Astrocyte (in vitro differentiated cells and primary cell): ENCODE results near the gene RPS10. TPM values are rescaled to one million over a fixed set of nuclear protein-coding genes. Genes with fewer than 3 reads are reported as not detected.

Experiments
- DNase-seq: peaks from one replicate; pipeline ENCODE4 v3.0.0-alpha.2; 2010; ENCODE audit warnings: low read depth
- FAIRE-seq: peaks from 2 replicates; lab custom pipeline; 2011; peaks lifted over from hg19 to GRCh38; lab: Jason Lieb, UNC
- H2AFZ ChIP-seq: 2 replicates; pipeline ENCODE4 v1.6.0; 2012; ENCODE audit warnings: low read depth, low read length, inconsistent platforms
- H3K27ac ChIP-seq: 2 replicates; pipeline ENCODE4 v1.5.1; 2011; ENCODE audit warnings: low read depth, low read length, inconsistent platforms
- H3K27me3 ChIP-seq: 2 replicates; pipeline ENCODE4 v1.6.0; 2011; ENCODE audit warnings: low read length, inconsistent platforms; ENCODE audit not compliant: insufficient read depth
- H3K36me3 ChIP-seq: 2 replicates; pipeline ENCODE4 v1.5.1; 2011; ENCODE audit warnings: low read length, inconsistent platforms; ENCODE audit not compliant: insufficient read depth
- H3K4me1 ChIP-seq: 2 replicates; pipeline ENCODE4 v1.5.1; 2011; ENCODE audit warnings: low read length, inconsistent platforms; ENCODE audit not compliant: insufficient read depth
- H3K4me2 ChIP-seq: 2 replicates; pipeline ENCODE4 v1.6.0; 2012; ENCODE audit warnings: low read length, inconsistent platforms
- H3K4me3 ChIP-seq: 2 replicates; pipeline ENCODE4 v1.5.1; 2011; ENCODE audit warnings: low read depth, mild to moderate bottlenecking, low read length, inconsistent platforms; ENCODE audit not compliant: insufficient read depth
- H3K79me2 ChIP-seq: 2 replicates; pipeline ENCODE4 v1.6.0; 2012; ENCODE audit warnings: mild to moderate bottlenecking, low read length, inconsistent platforms; ENCODE audit not compliant: insufficient read depth
- H3K9ac ChIP-seq: 2 replicates; pipeline ENCODE4 v1.6.0; 2012; ENCODE audit warnings: mild to moderate bottlenecking, low read length, inconsistent platforms
- H3K9me3 ChIP-seq: 2 replicates; pipeline ENCODE4 v1.5.1; 2012; ENCODE audit warnings: low read depth, mild to moderate bottlenecking, low read length, inconsistent platforms; ENCODE audit not compliant: insufficient read depth
- H4K20me1 ChIP-seq: 2 replicates; pipeline ENCODE4 v1.6.0; 2012; ENCODE audit warnings: low read length, inconsistent platforms; ENCODE audit not compliant: insufficient read depth
- H3K27ac Mint-ChIP-seq: one replicate; pipeline ENCODE4 v1.8.0; 2021; ENCODE audit warnings: mild to moderate bottlenecking, mixed read lengths; ENCODE audit not compliant: unreplicated experiment
- H3K27me3 Mint-ChIP-seq: one replicate; pipeline ENCODE4 v1.8.0; 2021; ENCODE audit warnings: low read depth, mixed read lengths; ENCODE audit not compliant: unreplicated experiment
- H3K36me3 Mint-ChIP-seq: one replicate; pipeline ENCODE4 v1.8.0; 2021; ENCODE audit warnings: low read depth, mixed read lengths; ENCODE audit not compliant: unreplicated experiment
- H3K4me1 Mint-ChIP-seq: one replicate; pipeline ENCODE4 v1.8.0; 2021; ENCODE audit warnings: low read depth, mixed read lengths; ENCODE audit not compliant: unreplicated experiment
- H3K4me3 Mint-ChIP-seq: one replicate; pipeline ENCODE4 v1.8.0; 2021; ENCODE audit warnings: mild to moderate bottlenecking, moderate library complexity, mixed read lengths; ENCODE audit not compliant: unreplicated experiment
- H3K9me3 Mint-ChIP-seq: one replicate; pipeline ENCODE4 v1.8.0; 2021; ENCODE audit warnings: mild to moderate bottlenecking, mixed read lengths; ENCODE audit not compliant: unreplicated experiment
- CTCF ChIP-seq: IDR thresholded peaks from 2 replicates; pipeline ENCODE4 v1.5.1; 2011; ENCODE audit warnings: low read depth, mild to moderate bottlenecking, inconsistent platforms, low read length, moderate library complexity; ENCODE audit not compliant: insufficient read depth
- EZH2 ChIP-seq: IDR thresholded peaks from 2 replicates; pipeline ENCODE4 v1.6.1; 2012; ENCODE audit warnings: mild to moderate bottlenecking, low read length, inconsistent platforms; ENCODE audit not compliant: insufficient read depth
- total RNA-seq: library from RNA; stranded (reverse); gene quantifications from 2 replicates; pipeline ENCODE4 v1.2.1, GENCODE V29; 2021

Gene RPS10
- total RNA-seq, 1 donor from 2014 or later: 1,326 TPM

DNA sequence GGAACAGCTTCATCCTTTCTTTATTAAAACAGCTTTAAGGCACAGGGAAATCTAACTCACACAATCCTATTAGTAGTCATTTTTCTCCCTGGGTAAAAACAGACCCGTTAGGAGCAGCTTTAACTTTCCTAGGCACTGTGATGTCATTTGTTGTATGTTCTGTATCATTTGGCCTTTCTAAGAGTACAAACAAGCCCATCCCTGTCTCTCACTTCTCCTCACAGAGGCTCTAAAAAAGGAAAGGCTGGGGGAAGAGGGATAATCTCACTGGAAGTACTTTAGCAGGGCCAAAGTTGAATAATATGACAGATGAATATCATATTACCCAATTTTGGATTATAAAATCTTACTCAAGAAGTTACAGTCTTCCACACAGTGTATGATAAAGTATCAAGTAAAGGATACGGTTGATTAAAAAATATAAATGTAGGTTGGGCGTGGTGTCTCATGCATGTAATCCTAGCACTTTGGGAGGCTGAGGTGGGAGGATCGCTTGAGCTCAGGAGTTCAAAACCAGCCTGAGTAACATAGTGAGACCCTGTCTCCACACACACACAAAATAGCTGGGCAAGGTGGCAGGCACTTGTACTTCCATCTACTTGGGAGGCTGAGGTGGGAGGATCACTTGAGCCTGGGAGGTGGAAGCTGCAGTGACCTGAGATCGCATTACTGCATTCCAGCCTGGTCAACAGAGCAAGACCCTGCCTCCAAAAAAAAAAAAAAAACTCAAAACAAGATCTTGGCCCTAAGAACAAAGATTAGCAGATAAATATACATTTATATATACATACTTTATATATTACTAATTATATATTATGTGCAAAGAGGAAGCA is 41.3 kb downstream of the RPS10 start:
- Mint-ChIP-seq H3K9me3 (no peaks in the 10 kb centered on the region), H3K4me1 (peaks cover 19% of the 10 kb centered on the region), H3K4me3 (no peak overlapping the region), H3K27ac (no peak overlapping the region), H3K36me3 (peaks cover 4% of the 10 kb centered on the region), H3K27me3 (no peaks in the 10 kb centered on the region)
- DNase-seq: no peak
- H3K79me2 ChIP-seq: peaks cover 100% of the 10 kb centered on the region
- no peaks in the 10 kb centered on the region for H3K9me3 ChIP-seq
- no peaks in the 10 kb centered on the region for H3K27me3 ChIP-seq
- no peak overlapping the region for H2AFZ ChIP-seq
- H3K4me2 ChIP-seq: no peak overlapping the region
- TF ChIP-seq CTCF (no peak), EZH2 (no peak)
- no peak overlapping the region for H3K4me3 ChIP-seq
- no peak overlapping the region for H3K9ac ChIP-seq
- H3K36me3 ChIP-seq: no peaks in the 10 kb centered on the region
- H3K4me1 ChIP-seq: no peaks in the 10 kb centered on the region
- no peak for FAIRE-seq
- no peak overlapping the region for H3K27ac ChIP-seq
- H4K20me1 ChIP-seq: peaks cover 85% of the 10 kb centered on the region

GRCh38 chr6:34383656-34384320 is 42.1 kb downstream of the RPS10 start:
- Mint-ChIP-seq H3K27me3 (no peaks in the 10 kb centered on the region), H3K4me1 (peaks cover 21% of the 10 kb centered on the region), H3K4me3 (no peak overlapping the region), H3K36me3 (peaks cover 4% of the 10 kb centered on the region), H3K9me3 (no peaks in the 10 kb centered on the region), H3K27ac (no peak overlapping the region)
- TF ChIP-seq CTCF (no peak), EZH2 (no peak)
- DNase-seq: no peak
- H3K4me2 ChIP-seq: no peak overlapping the region
- H3K4me1 ChIP-seq: no peaks in the 10 kb centered on the region
- H3K36me3 ChIP-seq: no peaks in the 10 kb centered on the region
- FAIRE-seq: no peak
- H3K9ac ChIP-seq: no peak overlapping the region
- peaks cover 80% of the 10 kb centered on the region for H4K20me1 ChIP-seq
- peak overlapping the region; percentile 6 for H3K27ac ChIP-seq
- H3K79me2 ChIP-seq: peaks cover 100% of the 10 kb centered on the region
- no peak overlapping the region for H3K4me3 ChIP-seq
- H2AFZ ChIP-seq: no peak overlapping the region
- no peaks in the 10 kb centered on the region for H3K9me3 ChIP-seq
- no peaks in the 10 kb centered on the region for H3K27me3 ChIP-seq
